HepG2 (cell line): ENCODE results near the gene MRPL34. TPM values are rescaled to one million over a fixed set of nuclear protein-coding genes. Genes with fewer than 3 reads are reported as not detected.

Experiments
- ATF7-NPFF ChIP-seq: sonication (generic); formaldehyde crosslinking; IDR thresholded peaks from 2 replicates; pipeline ENCODE4 v1.8.1; 2023; ENCODE audit warnings: mild to moderate bottlenecking, low read depth, missing genetic modification reagents, moderate library complexity
- DMAP1 ChIP-seq: IDR thresholded peaks from 2 replicates; pipeline ENCODE4 v1.6.1; 2016
- ETV6 ChIP-seq: sonication (generic); formaldehyde crosslinking; conservative IDR thresholded peaks from 2 replicates; pipeline ENCODE4 v1.4.0; 2020; ENCODE audit warnings: missing genetic modification reagents
- FOXO1 ChIP-seq: sonication (generic); formaldehyde crosslinking; IDR thresholded peaks from 2 replicates; pipeline ENCODE4 v1.4.0; 2020; ENCODE audit warnings: missing genetic modification reagents
- HNF1A ChIP-seq, 2 experiments: sonication (generic) in 1 of 2; formaldehyde crosslinking in 1 of 2; IDR thresholded peaks; 2 replicates each; pipeline versions ENCODE4 v1.4.0 to v1.6.1; 2016 to 2020; ENCODE audit warnings: borderline replicate concordance in 1 of 2, low read depth in 1 of 2, mild to moderate bottlenecking in 1 of 2, missing genetic modification reagents in 1 of 2
- NR2F6 ChIP-seq, 2 experiments: IDR thresholded peaks; 2 replicates each; pipeline ENCODE4 v1.6.1; 2016; ENCODE audit warnings: antibody characterized with exemption in 1 of 2, mild to moderate bottlenecking in 1 of 2
- PHB2 ChIP-seq: fragments of 450-650 bp; IDR thresholded peaks from 2 replicates; pipeline ENCODE4 v1.6.1; 2018; ENCODE audit not compliant: partially characterized antibody
- UBTF ChIP-seq: sonication (generic); formaldehyde crosslinking; IDR thresholded peaks from 2 replicates; pipeline ENCODE4 v1.4.0; 2020; ENCODE audit warnings: mild to moderate bottlenecking, missing genetic modification reagents
- ZFP36L2 ChIP-seq: sonication (generic); formaldehyde crosslinking; IDR thresholded peaks from 2 replicates; pipeline ENCODE4 v1.4.0; 2020; ENCODE audit warnings: missing genetic modification reagents
- ZNF143 ChIP-seq: sonication (generic); formaldehyde crosslinking; IDR thresholded peaks from 2 replicates; pipeline ENCODE4 v1.4.0; 2020; ENCODE audit warnings: missing genetic modification reagents
- ZNF230 ChIP-seq: sonication (generic); formaldehyde crosslinking; IDR thresholded peaks from 2 replicates; pipeline ENCODE4 v1.4.0; 2020; ENCODE audit warnings: mild to moderate bottlenecking, missing genetic modification reagents
- ZNF281 ChIP-seq: sonication (generic); formaldehyde crosslinking; IDR thresholded peaks from 2 replicates; pipeline ENCODE4 v1.4.0; 2020; ENCODE audit warnings: missing genetic modification reagents, borderline replicate concordance
- ZNF547 ChIP-seq: sonication (generic); formaldehyde crosslinking; IDR thresholded peaks from 2 replicates; pipeline ENCODE4 v1.5.1; 2020; ENCODE audit warnings: mild to moderate bottlenecking, missing genetic modification reagents
- ZNF550 ChIP-seq: sonication (generic); formaldehyde crosslinking; IDR thresholded peaks from 2 replicates; pipeline ENCODE4 v1.4.0; 2020; ENCODE audit warnings: mild to moderate bottlenecking, missing genetic modification reagents, borderline replicate concordance
- ZNF619 ChIP-seq: sonication (generic); formaldehyde crosslinking; IDR thresholded peaks from 2 replicates; pipeline ENCODE4 v1.4.0; 2020; ENCODE audit warnings: mild to moderate bottlenecking, missing genetic modification reagents
- ZNF704 ChIP-seq: sonication (generic); formaldehyde crosslinking; IDR thresholded peaks from 2 replicates; pipeline ENCODE4 v1.8.1; 2023; ENCODE audit warnings: mild to moderate bottlenecking, inconsistent platforms, moderate library complexity, missing genetic modification reagents, borderline replicate concordance
- ZNF788 ChIP-seq: sonication (generic); formaldehyde crosslinking; IDR thresholded peaks from 2 replicates; pipeline ENCODE4 v1.5.0; 2020; ENCODE audit warnings: mild to moderate bottlenecking, missing genetic modification reagents, borderline replicate concordance
- ZSCAN30 ChIP-seq: sonication (generic); formaldehyde crosslinking; IDR thresholded peaks from 2 replicates; pipeline ENCODE4 v1.5.0; 2020; ENCODE audit warnings: mild to moderate bottlenecking, missing genetic modification reagents
- polyA plus RNA-seq, 8 experiments: library from polyadenylated mRNA; depleted of rRNA in 3 of 8; stranded (reverse) in 7 of 8; unstranded in 1 of 8; fragments of >200 nt; fragmentation: Illumina TruSeq in 4 of 8; extraction: Trizol in 4 of 8; gene quantifications; 2 replicates each; pipeline versions ENCODE4 v1.2.1 to v1.2.3, GENCODE V29; 2011 to 2016; ENCODE audit warnings: low read depth in 4 of 8, missing spikeins in 1 of 8, mixed read lengths in 1 of 8; ENCODE audit not compliant: insufficient read depth in 1 of 8
- total RNA-seq, 5 experiments: library from RNA; depleted of rRNA; stranded (reverse); fragments of >200 nt; fragmentation: Illumina TruSeq; extraction: Trizol; gene quantifications; 2 replicates each; pipeline ENCODE4 v1.2.3, GENCODE V29; 2016; ENCODE audit warnings: low read depth in 1 of 5

MRPL34 gene
- total and polyA plus RNA-seq, 2 of the 13 experiments (the other 11 are each of a cell fraction or from before 2014, with no cell fraction given), result 74.0 to 77.3 TPM

GRCh38 chr19:17336872-17337674 lies 31.4 kb downstream of the MRPL34 start, which contains the start of gene GTPBP3 (continued):
- TF ChIP-seq ZNF230 (CRISPR knock-in tag), result peak; percentile 74; the same call in 1 of the 2 replicates
- TF ChIP-seq HNF1A (IDR thresholded peaks at IDR 0.05; ENCODE audit: low read depth), result no peak
- TF ChIP-seq HNF1A (CRISPR knock-in tag; IDR thresholded peaks at IDR 0.05; ENCODE audit: borderline replicate concordance), result no peak
- TF ChIP-seq ZNF547 (CRISPR knock-in tag), result no peak
- no peak for TF ChIP-seq ZNF704 (CRISPR knock-in tag)
- TF ChIP-seq ZSCAN30, result no peak
- peak; percentile 75; the same call in 1 of the 2 replicates for TF ChIP-seq ZNF788 (CRISPR knock-in tag)
- no peak; the same call in 1 of the 2 replicates for TF ChIP-seq UBTF (CRISPR knock-in tag)
- peak; percentile 45; the same call in 1 of the 2 replicates for TF ChIP-seq ETV6 (CRISPR knock-in tag)
- TF ChIP-seq DMAP1, result peak; percentile 81
- TF ChIP-seq ATF7-NPFF, result peak; percentile 77
- TF ChIP-seq PHB2, result no peak
- no peak for TF ChIP-seq ZNF550 (CRISPR knock-in tag)
- no peak; the same call in 1 of the 2 replicates for TF ChIP-seq NR2F6 (IDR thresholded peaks at IDR 0.05)
- TF ChIP-seq NR2F6 (CRISPR knock-in tag; IDR thresholded peaks at IDR 0.05), result 0 out of 2 replicates have a peak, but pooled peaks have one; percentile 21
- TF ChIP-seq ZFP36L2 (CRISPR knock-in tag), result no peak
- no peak for TF ChIP-seq ZNF619
- no peak for TF ChIP-seq FOXO1 (CRISPR knock-in tag)
- peak; percentile 64 for TF ChIP-seq ZNF143 (CRISPR knock-in tag)
- TF ChIP-seq ZNF281 (CRISPR knock-in tag), result peak; percentile 16; the same call in 1 of the 2 replicates
